Stimulated activated CD4-positive, alpha-beta T cell treated with anti-CD3 and anti-CD28 coated beads, TNF-alpha, amount 100 ng/mL, for 24 hours (primary cell): ENCODE measurements around the gene GOLGA6L9.
"Not testable (repeated sequence)": the region's sequence is repeated elsewhere in the genome, so short reads cannot be mapped to it uniquely, and the experiment has no call there.

Experiments used
- DNase-seq, 3 experiments: peaks; one replicate each; pipeline ENCODE4 v3.0.0-alpha.2; 2020; ENCODE audit warnings: low read depth in 3 of 3

GOLGA6L9 gene

GRCh38 chr15:82468205-82468604 is 38.6 kb downstream of the GOLGA6L9 start:
- DNase-seq = not testable (repeated sequence)

- not testable (repeated sequence) for DNase-seq
Observed at GRCh38 chr15:82469381-82469780, 39.8 kb downstream of the GOLGA6L9 start.

DNA sequence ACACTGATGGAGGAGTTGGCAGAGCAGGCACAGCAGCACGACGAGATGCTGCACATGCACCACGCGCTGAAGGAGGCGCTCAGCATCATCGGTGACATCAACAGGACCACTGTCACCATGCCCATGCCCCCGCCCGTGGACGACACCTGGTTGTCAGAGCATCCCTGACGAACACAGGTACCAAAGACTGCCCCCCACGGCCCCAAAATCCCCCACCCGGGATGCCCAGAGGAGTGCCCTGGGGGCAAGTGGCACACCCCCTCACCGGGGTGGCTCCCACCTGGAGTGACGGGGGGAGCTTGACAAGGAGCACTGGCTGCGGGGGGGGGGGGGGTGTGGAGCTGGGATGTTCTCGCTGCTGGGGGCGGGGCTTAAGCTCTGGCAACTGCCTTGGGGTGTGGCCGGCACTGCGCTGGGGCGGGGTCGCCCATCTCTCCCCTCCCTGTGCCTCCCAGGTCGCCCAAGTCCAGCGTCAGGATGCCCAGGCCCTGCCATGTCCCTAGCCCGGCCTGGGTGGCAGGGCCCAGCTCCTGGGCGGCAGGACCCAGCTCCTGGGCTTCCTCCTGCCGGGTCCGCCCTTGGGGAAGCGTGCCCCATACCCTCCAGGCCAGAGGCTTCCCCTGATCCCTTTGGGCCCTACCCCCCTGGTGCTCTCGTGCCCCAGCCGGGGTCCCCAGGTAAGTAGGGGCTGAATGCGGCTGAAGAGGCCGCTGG is 42.8 kb downstream of the GOLGA6L9 start:
- not testable (repeated sequence) for DNase-seq

DNA sequence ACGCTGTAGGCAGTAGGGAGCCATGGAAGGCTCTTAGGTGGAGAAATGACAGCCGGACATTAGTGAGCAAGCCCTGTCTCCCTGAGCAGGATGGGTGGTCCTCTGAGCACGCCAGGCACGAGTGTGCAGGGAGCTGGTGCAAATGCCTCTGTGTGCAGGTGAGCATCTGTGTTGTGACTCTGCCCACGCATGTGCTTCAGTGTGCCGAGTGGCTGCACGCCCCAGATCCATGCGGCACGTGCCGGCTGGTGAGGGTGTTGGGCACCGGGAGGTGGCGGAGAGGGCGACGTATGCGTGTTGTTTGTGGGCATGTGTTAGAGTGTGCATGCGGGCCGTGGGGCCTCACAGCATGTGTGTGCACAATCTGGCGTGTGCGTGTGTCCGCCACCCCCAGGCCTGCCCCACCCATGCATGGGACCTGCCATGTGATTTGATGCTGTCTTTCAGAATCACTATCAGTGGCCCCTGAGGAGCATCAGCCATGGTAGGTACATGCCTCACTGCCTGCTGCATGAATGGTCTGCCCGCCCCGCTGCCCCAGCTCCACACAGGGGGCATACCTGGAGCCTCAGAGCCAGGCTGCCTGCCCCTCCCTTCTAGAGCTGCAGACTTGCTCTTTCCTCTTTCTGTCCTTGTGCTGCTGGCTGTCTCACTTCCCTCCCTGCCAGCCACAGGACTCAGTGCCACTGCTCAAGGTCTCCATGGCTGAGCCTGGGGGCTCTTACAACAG is 45.1 kb downstream of the GOLGA6L9 start:
- not testable (repeated sequence) for DNase-seq

- DNase-seq = not testable (repeated sequence)
Observed at GRCh38 chr15:82475345-82475967, 45.8 kb downstream of the GOLGA6L9 start.

DNA sequence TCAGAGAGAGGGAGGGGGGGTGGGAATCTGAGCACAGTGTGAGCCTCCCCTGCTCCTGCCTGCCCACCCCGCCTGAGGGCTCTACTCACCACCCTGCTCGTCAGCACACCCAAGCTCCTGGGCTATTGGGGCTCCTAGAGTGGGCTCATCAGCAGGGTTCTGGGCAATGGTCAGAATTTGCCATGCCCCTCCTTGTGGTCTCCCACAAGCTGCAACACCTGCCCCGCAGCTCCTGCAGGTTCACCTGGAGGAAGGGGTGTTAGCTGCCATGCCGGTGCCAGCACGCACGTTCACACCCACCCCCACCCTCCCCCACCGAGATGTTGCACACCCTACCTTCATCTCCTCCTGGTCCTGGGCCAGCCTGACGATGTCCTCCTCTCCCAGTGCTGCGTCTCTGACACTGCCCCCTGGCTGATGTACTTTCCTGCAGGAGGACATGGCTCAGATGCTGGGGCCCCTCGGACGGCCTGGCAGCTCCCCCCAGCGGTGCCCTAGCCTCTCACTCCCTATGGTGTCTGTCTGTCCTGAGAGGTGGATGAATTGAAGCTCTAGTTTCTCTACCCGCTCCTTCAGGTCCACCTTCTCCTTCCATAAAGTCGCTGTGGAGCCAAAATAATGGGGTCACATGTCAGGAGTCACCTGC is 47.2 kb downstream of the GOLGA6L9 start:
- DNase-seq = not testable (repeated sequence)

- DNase-seq = not testable (repeated sequence)
Observed at GRCh38 chr15:82477343-82478057, 47.9 kb downstream of the GOLGA6L9 start.
